Neutrophil (primary cell): ENCODE measurements around the gene ALDH5A1.

Experiments used
- H3K27ac ChIP-seq: fragments of 200-600 bp; sonication (generic); 2 replicates; pipeline ENCODE4 v1.5.1; 2016; ENCODE audit warnings: mild to moderate bottlenecking, moderate library complexity
- H3K27me3 ChIP-seq: fragments of 200-600 bp; sonication (generic); 2 replicates; pipeline ENCODE4 v1.6.0; 2016; ENCODE audit warnings: mild to moderate bottlenecking
- H3K36me3 ChIP-seq: fragments of 200-600 bp; sonication (generic); 2 replicates; pipeline ENCODE4 v1.5.1; 2017
- H3K4me1 ChIP-seq, 2 experiments: fragments of 200-600 bp in 1 of 2; sonication (generic) in 1 of 2; 1 replicate in 1 of 2; 2 replicates in 1 of 2; pipeline versions ENCODE4 v1.5.1 to v1.6.1; 2013 to 2016; ENCODE audit warnings: low read depth in 1 of 2, low read length in 1 of 2, mild to moderate bottlenecking in 1 of 2, moderate library complexity in 1 of 2; ENCODE audit not compliant: control insufficient read depth in 1 of 2, insufficient read depth in 1 of 2
- H3K4me3 ChIP-seq, 2 experiments: fragments of 200-600 bp in 1 of 2; sonication (generic) in 1 of 2; 1 replicate in 1 of 2; 2 replicates in 1 of 2; pipeline ENCODE4 v1.5.1; 2013 to 2016; ENCODE audit warnings: low read depth in 1 of 2, low read length in 1 of 2, mild to moderate bottlenecking in 1 of 2, moderate library complexity in 1 of 2
- H3K9me3 ChIP-seq: fragments of 200-600 bp; sonication (generic); 2 replicates; pipeline ENCODE4 v1.5.1; 2016
- TF ChIP-seq, protein P1 (sequence below): fragments of 200-600 bp; sonication (generic); IDR thresholded peaks from 2 replicates; pipeline ENCODE4 v1.5.1; 2016; ENCODE audit warnings: antibody characterized with exemption

ALDH5A1 gene

DNA sequence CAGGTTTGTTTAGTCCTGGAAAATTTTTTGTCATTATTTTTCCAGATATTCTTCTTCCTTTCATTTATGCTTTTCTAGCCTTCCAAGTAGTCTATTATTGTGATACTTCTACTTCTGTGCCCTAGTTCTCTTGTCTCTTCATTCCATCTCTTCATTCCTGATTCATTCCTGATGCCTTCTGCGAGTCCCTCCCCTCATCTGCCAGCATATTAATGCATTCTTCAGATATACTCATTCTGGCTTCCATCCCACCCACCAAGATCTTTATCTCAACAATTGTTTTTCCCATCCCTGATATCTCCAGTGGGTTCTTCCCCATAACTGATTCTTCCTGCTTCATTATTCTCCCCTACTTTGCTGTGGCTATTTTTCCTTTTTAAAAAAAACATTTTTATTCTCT, 35.2 kb downstream of the ALDH5A1 start:
- Histone ChIP-seq H3K4me3 (no peak overlapping the region), H3K4me1 (no peaks in the 10 kb centered on the region), H3K27me3 (no peaks in the 10 kb centered on the region), H3K27ac (no peak overlapping the region), H3K36me3 (no peaks in the 10 kb centered on the region), H3K9me3 (no peaks in the 10 kb centered on the region)
- TF ChIP-seq, protein P1, sequence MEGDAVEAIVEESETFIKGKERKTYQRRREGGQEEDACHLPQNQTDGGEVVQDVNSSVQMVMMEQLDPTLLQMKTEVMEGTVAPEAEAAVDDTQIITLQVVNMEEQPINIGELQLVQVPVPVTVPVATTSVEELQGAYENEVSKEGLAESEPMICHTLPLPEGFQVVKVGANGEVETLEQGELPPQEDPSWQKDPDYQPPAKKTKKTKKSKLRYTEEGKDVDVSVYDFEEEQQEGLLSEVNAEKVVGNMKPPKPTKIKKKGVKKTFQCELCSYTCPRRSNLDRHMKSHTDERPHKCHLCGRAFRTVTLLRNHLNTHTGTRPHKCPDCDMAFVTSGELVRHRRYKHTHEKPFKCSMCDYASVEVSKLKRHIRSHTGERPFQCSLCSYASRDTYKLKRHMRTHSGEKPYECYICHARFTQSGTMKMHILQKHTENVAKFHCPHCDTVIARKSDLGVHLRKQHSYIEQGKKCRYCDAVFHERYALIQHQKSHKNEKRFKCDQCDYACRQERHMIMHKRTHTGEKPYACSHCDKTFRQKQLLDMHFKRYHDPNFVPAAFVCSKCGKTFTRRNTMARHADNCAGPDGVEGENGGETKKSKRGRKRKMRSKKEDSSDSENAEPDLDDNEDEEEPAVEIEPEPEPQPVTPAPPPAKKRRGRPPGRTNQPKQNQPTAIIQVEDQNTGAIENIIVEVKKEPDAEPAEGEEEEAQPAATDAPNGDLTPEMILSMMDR, result no peak

DNA sequence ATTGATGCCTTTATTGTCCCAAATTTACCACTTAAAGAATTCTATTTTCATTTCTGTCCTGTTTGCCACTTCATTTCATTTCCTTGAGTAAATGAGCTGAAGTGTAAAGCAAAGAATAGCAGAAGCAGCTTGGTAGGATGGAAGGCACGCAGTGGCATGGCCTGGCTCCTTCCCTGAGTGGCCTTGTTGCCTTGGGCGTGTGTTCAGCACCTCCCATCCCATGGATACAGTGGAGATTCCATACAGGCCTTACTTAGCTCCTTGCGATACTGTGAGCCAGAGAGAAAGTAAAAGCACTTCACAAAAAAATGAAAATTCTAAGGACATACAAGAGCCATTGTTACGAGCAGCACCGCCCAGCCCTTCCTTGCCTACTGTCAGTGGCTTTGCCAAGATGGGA, 39.6 kb downstream of the ALDH5A1 start:
- Histone ChIP-seq H3K27ac (no peak overlapping the region), H3K36me3 (no peaks in the 10 kb centered on the region), H3K4me3 (no peak overlapping the region), H3K4me1 (no peaks in the 10 kb centered on the region), H3K9me3 (no peaks in the 10 kb centered on the region), H3K27me3 (no peaks in the 10 kb centered on the region)
- TF ChIP-seq, protein P1, result no peak

DNA sequence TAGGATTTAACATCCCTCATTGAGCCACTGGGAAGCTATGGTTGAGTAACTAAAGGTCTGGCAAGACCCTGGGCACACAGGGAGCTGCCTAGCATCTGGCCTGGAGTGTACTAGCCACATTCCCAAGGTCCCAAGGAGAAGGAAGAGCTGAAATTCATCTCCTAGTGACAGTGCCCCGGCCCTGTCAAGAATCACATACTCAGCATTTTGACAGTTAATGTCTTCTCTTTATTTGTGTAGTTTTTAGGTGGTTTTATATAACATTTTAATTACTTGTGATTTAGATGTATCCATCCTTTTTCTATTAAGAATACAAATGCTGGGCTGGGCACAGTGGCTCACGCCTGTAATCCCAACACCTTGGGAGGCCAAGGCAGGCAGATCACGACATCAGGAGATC, 40.4 kb downstream of the ALDH5A1 start:
- no peak overlapping the region for H3K27ac ChIP-seq
- H3K27me3 ChIP-seq, result no peaks in the 10 kb centered on the region
- no peaks in the 10 kb centered on the region for H3K4me1 ChIP-seq
- H3K4me3 ChIP-seq, result no peak overlapping the region
- H3K9me3 ChIP-seq, result no peaks in the 10 kb centered on the region
- TF ChIP-seq, protein P1, result no peak
- no peaks in the 10 kb centered on the region for H3K36me3 ChIP-seq

DNA sequence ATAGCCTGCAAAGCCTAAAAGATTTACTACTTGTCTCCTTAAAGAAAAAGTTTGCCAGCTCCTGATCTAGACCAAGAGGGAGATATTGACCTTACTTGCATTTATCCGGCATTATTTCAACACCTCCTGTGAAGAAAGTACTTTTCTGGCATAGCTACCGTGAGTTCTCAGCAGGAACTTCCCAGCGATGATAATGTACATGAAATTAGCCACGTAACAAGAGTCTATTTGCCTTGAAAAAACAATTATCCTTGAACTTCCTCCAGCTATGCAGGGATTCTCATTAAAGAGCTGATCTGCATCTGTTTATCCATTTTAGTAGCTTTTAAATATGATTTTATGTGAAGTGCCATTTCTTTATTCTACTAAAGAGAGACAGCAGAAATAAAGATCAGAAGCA, 41.7 kb downstream of the ALDH5A1 start:
- no peaks in the 10 kb centered on the region for H3K27me3 ChIP-seq
- H3K27ac ChIP-seq, result no peak overlapping the region
- no peaks in the 10 kb centered on the region for H3K36me3 ChIP-seq
- TF ChIP-seq, protein P1, result no peak
- no peak overlapping the region for H3K4me3 ChIP-seq
- H3K9me3 ChIP-seq, result no peaks in the 10 kb centered on the region
- H3K4me1 ChIP-seq, result no peaks in the 10 kb centered on the region

DNA sequence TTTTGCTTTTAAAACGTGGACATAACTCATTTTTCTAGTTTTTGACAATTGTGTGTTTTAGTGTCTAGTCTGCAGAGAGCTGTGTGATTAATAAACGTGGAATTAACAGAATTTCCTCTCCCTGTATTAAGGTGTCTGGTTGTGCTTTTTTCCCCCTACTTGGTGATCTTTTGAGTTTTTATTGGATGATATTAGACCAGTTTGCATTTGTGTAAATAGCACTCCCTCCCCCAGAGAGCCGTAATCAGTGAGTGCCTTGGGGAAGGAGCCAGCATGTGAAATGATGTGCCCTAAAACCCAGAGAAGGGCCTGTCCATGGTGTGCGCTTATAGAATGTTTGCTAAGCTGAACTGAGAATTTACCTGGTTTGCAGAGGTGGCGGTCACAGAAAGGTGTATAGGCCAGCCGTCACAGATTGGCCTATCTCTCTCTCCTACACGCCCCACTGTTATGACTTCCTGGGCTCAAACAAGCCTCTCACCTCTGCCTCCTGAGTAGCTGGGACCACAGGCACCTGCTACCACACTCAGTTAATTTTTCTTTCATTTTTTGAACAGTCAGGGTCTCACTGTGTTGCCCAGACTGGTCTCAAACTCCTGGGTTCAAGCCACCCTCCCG, 42.4 kb downstream of the ALDH5A1 start:
- no peaks in the 10 kb centered on the region for H3K9me3 ChIP-seq
- H3K4me3 ChIP-seq, result no peak overlapping the region
- TF ChIP-seq, protein P1, result no peak
- H3K4me1 ChIP-seq, result no peaks in the 10 kb centered on the region
- H3K27me3 ChIP-seq, result no peaks in the 10 kb centered on the region
- no peaks in the 10 kb centered on the region for H3K36me3 ChIP-seq
- no peak overlapping the region for H3K27ac ChIP-seq
